ENCODE results near the gene FOXK2. TPM values are rescaled to one million over a fixed set of nuclear protein-coding genes. Genes with fewer than 3 reads are reported as not detected.
"Not testable (repeated sequence)": the region's sequence is repeated elsewhere in the genome, so short reads cannot be mapped to it uniquely, and the experiment has no call there.

Gene FOXK2
- total and polyA plus RNA-seq, 2 experiments from 2014 or later: 22.0 to 63.0 TPM

- no peak for DNase-seq (ENCODE audit: low read depth in 1 of 2, low spot score in 1 of 2)
- Histone ChIP-seq H3K27me3 (no peaks in the 10 kb centered on the region), H3K9me3 (ENCODE audit: low read depth) (no peaks in the 10 kb centered on the region), H3K4me1 (ENCODE audit: low read depth) (peaks cover 22% of the 10 kb centered on the region), H3K36me3 (no peaks in the 10 kb centered on the region), H3K4me3 (no peak overlapping the region), H3K27ac (peak overlapping the region; percentile 5)
- no peak for TF ChIP-seq CTCF (IDR thresholded peaks at IDR 0.05; ENCODE audit: low read depth, low read length)
These were observed 33.0 kb downstream of the FOXK2 start for GRCh38 chr17:82552580-82552979.

- no peaks in the 10 kb centered on the region for H3K27me3 ChIP-seq
- H3K4me1 ChIP-seq (ENCODE audit: low read depth): peaks cover 22% of the 10 kb centered on the region
- no peaks in the 10 kb centered on the region for H3K9me3 ChIP-seq (ENCODE audit: low read depth)
- no peak overlapping the region for H3K4me3 ChIP-seq
- H3K27ac ChIP-seq: peak overlapping the region; percentile 5
- DNase-seq (ENCODE audit: low read depth in 1 of 2, low spot score in 1 of 2): no peak
- TF ChIP-seq CTCF (IDR thresholded peaks at IDR 0.05; ENCODE audit: low read depth, low read length): no peak
- H3K36me3 ChIP-seq: no peaks in the 10 kb centered on the region
These were observed 33.8 kb downstream of the FOXK2 start for GRCh38 chr17:82553210-82553930.

GRCh38 chr17:82557510-82557909 lies 38.0 kb downstream of the FOXK2 start:
- DNase-seq (ENCODE audit: low read depth in 1 of 2, low spot score in 1 of 2): not testable (repeated sequence)

GRCh38 chr17:82559566-82560251 lies 40.2 kb downstream of the FOXK2 start:
- TF ChIP-seq CTCF (IDR thresholded peaks at IDR 0.05; ENCODE audit: low read depth, low read length): no peak
- H3K4me3 ChIP-seq: no peak overlapping the region
- no peaks in the 10 kb centered on the region for H3K27me3 ChIP-seq
- no peak for DNase-seq (ENCODE audit: low read depth in 1 of 2, low spot score in 1 of 2)
- no peaks in the 10 kb centered on the region for H3K36me3 ChIP-seq
- H3K9me3 ChIP-seq (ENCODE audit: low read depth): no peaks in the 10 kb centered on the region
- H3K27ac ChIP-seq: peak overlapping the region; percentile 9
- peaks cover 4% of the 10 kb centered on the region for H3K4me1 ChIP-seq (ENCODE audit: low read depth)

More at GRCh38 chr17:82557510-82557909, 38.0 kb downstream of the FOXK2 start:
- H3K4me1 ChIP-seq (ENCODE audit: low read depth): peaks cover 16% of the 10 kb centered on the region
- H3K27ac ChIP-seq; H3K27me3 ChIP-seq; H3K9me3 ChIP-seq (ENCODE audit: low read depth); H3K4me3 ChIP-seq; H3K36me3 ChIP-seq: not testable (repeated sequence)

GRCh38 chr17:82560252-82560642 lies 40.7 kb downstream of the FOXK2 start:
- Histone ChIP-seq H3K4me1 (ENCODE audit: low read depth) (peaks cover 9% of the 10 kb centered on the region), H3K4me3 (no peak overlapping the region), H3K36me3 (peaks cover 5% of the 10 kb centered on the region), H3K27me3 (no peaks in the 10 kb centered on the region), H3K9me3 (ENCODE audit: low read depth) (no peaks in the 10 kb centered on the region), H3K27ac (no peak overlapping the region)
- TF ChIP-seq CTCF (IDR thresholded peaks at IDR 0.05; ENCODE audit: low read depth, low read length): no peak
- DNase-seq (ENCODE audit: low read depth in 1 of 2, low spot score in 1 of 2): no peak

GRCh38 chr17:82560802-82561428 lies 41.4 kb downstream of the FOXK2 start:
- TF ChIP-seq CTCF (IDR thresholded peaks at IDR 0.05; ENCODE audit: low read depth, low read length): no peak
- Histone ChIP-seq H3K4me1 (ENCODE audit: low read depth) (peaks cover 16% of the 10 kb centered on the region), H3K27me3 (no peaks in the 10 kb centered on the region), H3K27ac (no peak overlapping the region), H3K9me3 (ENCODE audit: low read depth) (no peaks in the 10 kb centered on the region), H3K4me3 (no peak overlapping the region), H3K36me3 (peaks cover 7% of the 10 kb centered on the region)
- no peak for DNase-seq (ENCODE audit: low read depth in 1 of 2, low spot score in 1 of 2)

Data from cardiac muscle cell (in vitro differentiated cells and primary cell).